ENCODE results near the gene THEM4. TPM values are rescaled to one million over a fixed set of nuclear protein-coding genes. Genes with fewer than 3 reads are reported as not detected.

THEM4 gene
- total RNA-seq, 4 donors from 2014 or later: 13.2 to 15.7 (median 14.3) TPM

- Histone ChIP-seq H3K4me1 (no peaks in the 10 kb centered on the region), H3K27me3 (no peaks in the 10 kb centered on the region), H3K36me3 (no peaks in the 10 kb centered on the region), H3K4me3 (no peak overlapping the region), H3K27ac (replicated peaks in 1 of 4) (no peak overlapping the region), H3K9me3 (no peaks in the 10 kb centered on the region)
- TF ChIP-seq POLR2AphosphoS5 (IDR thresholded peaks at IDR 0.05) (no peak), EP300 (IDR thresholded peaks at IDR 0.05) (no peak), CTCF (IDR thresholded peaks at IDR 0.05) (no peak), POLR2A (IDR thresholded peaks at IDR 0.05; ENCODE audit: low read depth) (no peak)
- no peak for DNase-seq (ENCODE audit: extremely low spot score)
- 81% methylated on average over 1 of the region's 1 CpG for WGBS
- intact Hi-C loops (cut with DNase I): no loop called here
Observed at GRCh38 chr1:151923422-151923821, 14.1 kb upstream of the THEM4 start.

GRCh38 chr1:151920149-151920548 lies 10.8 kb upstream of the THEM4 start:
- 54% methylated on average over 3 of the region's 3 CpGs for WGBS
- Histone ChIP-seq H3K4me3 (no peak overlapping the region), H3K36me3 (no peaks in the 10 kb centered on the region), H3K4me1 (no peaks in the 10 kb centered on the region), H3K27ac (replicated peaks in 1 of 4) (no peak overlapping the region), H3K27me3 (no peaks in the 10 kb centered on the region), H3K9me3 (no peaks in the 10 kb centered on the region)
- intact Hi-C loops (cut with DNase I): no loop called here
- TF ChIP-seq POLR2AphosphoS5 (IDR thresholded peaks at IDR 0.05) (no peak), CTCF (IDR thresholded peaks at IDR 0.05) (no peak), EP300 (IDR thresholded peaks at IDR 0.05) (no peak), POLR2A (IDR thresholded peaks at IDR 0.05; ENCODE audit: low read depth) (no peak)
- DNase-seq (ENCODE audit: extremely low spot score): no peak

GRCh38 chr1:151918819-151919610 lies 9.7 kb upstream of the THEM4 start:
- intact Hi-C loops (cut with DNase I): no loop called here

GRCh38 chr1:151918156-151918555 lies 8.8 kb upstream of the THEM4 start:
- Histone ChIP-seq H3K9me3 (no peaks in the 10 kb centered on the region), H3K27me3 (no peaks in the 10 kb centered on the region), H3K4me3 (no peak overlapping the region), H3K4me1 (no peaks in the 10 kb centered on the region), H3K27ac (replicated peaks in 1 of 4) (no peak overlapping the region), H3K36me3 (no peaks in the 10 kb centered on the region)
- no peak for DNase-seq (ENCODE audit: extremely low spot score)
- 80% methylated on average over 3 of the region's 3 CpGs for WGBS
- intact Hi-C loops (cut with DNase I): no loop called here
- TF ChIP-seq EP300 (IDR thresholded peaks at IDR 0.05) (no peak), POLR2AphosphoS5 (IDR thresholded peaks at IDR 0.05) (no peak), CTCF (IDR thresholded peaks at IDR 0.05) (no peak), POLR2A (IDR thresholded peaks at IDR 0.05; ENCODE audit: low read depth) (no peak)

More at GRCh38 chr1:151918819-151919610, 9.7 kb upstream of the THEM4 start:
- TF ChIP-seq CTCF (IDR thresholded peaks at IDR 0.05) (no peak), POLR2AphosphoS5 (IDR thresholded peaks at IDR 0.05) (no peak), POLR2A (IDR thresholded peaks at IDR 0.05; ENCODE audit: low read depth) (no peak), EP300 (IDR thresholded peaks at IDR 0.05) (no peak)
- Histone ChIP-seq H3K4me1 (no peaks in the 10 kb centered on the region), H3K27ac (replicated peaks in 1 of 4) (no peak overlapping the region), H3K36me3 (no peaks in the 10 kb centered on the region), H3K4me3 (no peak overlapping the region), H3K9me3 (no peaks in the 10 kb centered on the region), H3K27me3 (no peaks in the 10 kb centered on the region)
- WGBS: 78% methylated on average over 6 of the region's 6 CpGs
- no peak for DNase-seq (ENCODE audit: extremely low spot score)
